Osteoblast (primary cell): Measurements from ENCODE around the gene PAX9. TPM values are rescaled to one million over a fixed set of nuclear protein-coding genes. Genes with fewer than 3 reads are reported as not detected.

Experiments
- DNase-seq: peaks from one replicate; pipeline ENCODE4 v3.0.0; 2011; ENCODE audit warnings: low spot score, mixed read lengths; ENCODE audit not compliant: insufficient read length; ENCODE audit errors: missing footprints
- H2AFZ ChIP-seq: 2 replicates; pipeline ENCODE4 v1.6.0; 2011; ENCODE audit warnings: mild to moderate bottlenecking, low read length
- H3K27ac ChIP-seq: 2 replicates; pipeline ENCODE4 v1.5.1; 2011; ENCODE audit warnings: mild to moderate bottlenecking, low read depth, low read length, moderate library complexity
- H3K27me3 ChIP-seq: 2 replicates; pipeline ENCODE4 v1.6.0; 2012; ENCODE audit warnings: mild to moderate bottlenecking, control low read depth, inconsistent platforms, low read length, moderate library complexity; ENCODE audit not compliant: insufficient read depth
- H3K36me3 ChIP-seq: 2 replicates; pipeline ENCODE4 v1.5.1; 2011; ENCODE audit warnings: mild to moderate bottlenecking, low read length, control low read depth, moderate library complexity; ENCODE audit not compliant: insufficient read depth
- H3K4me1 ChIP-seq: 2 replicates; pipeline ENCODE4 v1.5.1; 2011; ENCODE audit warnings: mild to moderate bottlenecking, low read length, control low read depth, moderate library complexity; ENCODE audit not compliant: insufficient read depth
- H3K4me2 ChIP-seq: 2 replicates; pipeline ENCODE4 v1.6.0; 2011; ENCODE audit warnings: mild to moderate bottlenecking, low read length; ENCODE audit not compliant: insufficient read depth
- H3K4me3 ChIP-seq: fragments of 200-600 bp; sonication (generic); 3 replicates; pipeline ENCODE4 v1.5.1; 2012; ENCODE audit warnings: mild to moderate bottlenecking, low read length, inconsistent platforms; ENCODE audit not compliant: insufficient read depth
- H3K79me2 ChIP-seq: 2 replicates; pipeline ENCODE4 v1.6.0; 2012; ENCODE audit warnings: mild to moderate bottlenecking, low read length, control low read depth, inconsistent platforms; ENCODE audit not compliant: insufficient read depth
- H3K9me3 ChIP-seq: 2 replicates; pipeline ENCODE4 v1.5.1; 2011; ENCODE audit warnings: low read depth, low read length, control low read depth
- H4K20me1 ChIP-seq: 2 replicates; pipeline ENCODE4 v1.6.0; 2012; ENCODE audit warnings: mild to moderate bottlenecking, low read length, control low read depth; ENCODE audit not compliant: insufficient read depth
- CTCF ChIP-seq: IDR thresholded peaks from 2 replicates; pipeline ENCODE4 v1.5.1; 2011; ENCODE audit warnings: mild to moderate bottlenecking, low read depth, low read length, moderate library complexity; ENCODE audit errors: extremely low read depth
- total RNA-seq: library from RNA; depleted of rRNA; stranded (reverse); fragments of >200 nt; gene quantifications from 2 replicates; pipeline ENCODE4 v1.2.3, GENCODE V29; 2012

Gene PAX9
- total RNA-seq, 1 donor = under 0.01 TPM

- H3K36me3 ChIP-seq = no peaks in the 10 kb centered on the region
- no peak overlapping the region for H3K4me3 ChIP-seq
- H3K4me2 ChIP-seq = no peak overlapping the region
- no peaks in the 10 kb centered on the region for H3K4me1 ChIP-seq
- no peaks in the 10 kb centered on the region for H3K79me2 ChIP-seq
- no peaks in the 10 kb centered on the region for H4K20me1 ChIP-seq
- DNase-seq = no peak
- H3K9me3 ChIP-seq = no peaks in the 10 kb centered on the region
- H2AFZ ChIP-seq = no peak overlapping the region
- no peak for TF ChIP-seq CTCF
- H3K27me3 ChIP-seq = no peaks in the 10 kb centered on the region
- no peak overlapping the region for H3K27ac ChIP-seq
Measured at GRCh38 chr14:36724162-36724561, 62.5 kb downstream of the PAX9 start.

GRCh38 chr14:36726128-36726527, 64.5 kb downstream of the PAX9 start:
- Histone ChIP-seq H3K4me2 (no peak overlapping the region), H3K9me3 (no peaks in the 10 kb centered on the region), H3K36me3 (no peaks in the 10 kb centered on the region), H3K4me1 (no peaks in the 10 kb centered on the region), H3K4me3 (no peak overlapping the region), H2AFZ (no peak overlapping the region), H3K79me2 (no peaks in the 10 kb centered on the region), H3K27me3 (no peaks in the 10 kb centered on the region), H4K20me1 (no peaks in the 10 kb centered on the region), H3K27ac (no peak overlapping the region)
- no peak for DNase-seq
- no peak for TF ChIP-seq CTCF

Other genes starting within 250 kb of the PAX9 start
- not detected in 2 replicates for gene NKX2-1, start 141.6 kb upstream of the PAX9 start, total RNA-seq
- gene NKX2-8, start 79.2 kb upstream of the PAX9 start, total RNA-seq = not detected in 2 replicates